ENCODE data around the gene PTGES3.
A peak's percentile ranks its signal among the peaks of the same experiment; 100 is the strongest.
"Not testable (repeated sequence)": the region's sequence is repeated elsewhere in the genome, so short reads cannot be mapped to it uniquely, and the experiment has no call there.

Gene PTGES3, protein sequence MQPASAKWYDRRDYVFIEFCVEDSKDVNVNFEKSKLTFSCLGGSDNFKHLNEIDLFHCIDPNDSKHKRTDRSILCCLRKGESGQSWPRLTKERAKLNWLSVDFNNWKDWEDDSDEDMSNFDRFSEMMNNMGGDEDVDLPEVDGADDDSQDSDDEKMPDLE

DNA sequence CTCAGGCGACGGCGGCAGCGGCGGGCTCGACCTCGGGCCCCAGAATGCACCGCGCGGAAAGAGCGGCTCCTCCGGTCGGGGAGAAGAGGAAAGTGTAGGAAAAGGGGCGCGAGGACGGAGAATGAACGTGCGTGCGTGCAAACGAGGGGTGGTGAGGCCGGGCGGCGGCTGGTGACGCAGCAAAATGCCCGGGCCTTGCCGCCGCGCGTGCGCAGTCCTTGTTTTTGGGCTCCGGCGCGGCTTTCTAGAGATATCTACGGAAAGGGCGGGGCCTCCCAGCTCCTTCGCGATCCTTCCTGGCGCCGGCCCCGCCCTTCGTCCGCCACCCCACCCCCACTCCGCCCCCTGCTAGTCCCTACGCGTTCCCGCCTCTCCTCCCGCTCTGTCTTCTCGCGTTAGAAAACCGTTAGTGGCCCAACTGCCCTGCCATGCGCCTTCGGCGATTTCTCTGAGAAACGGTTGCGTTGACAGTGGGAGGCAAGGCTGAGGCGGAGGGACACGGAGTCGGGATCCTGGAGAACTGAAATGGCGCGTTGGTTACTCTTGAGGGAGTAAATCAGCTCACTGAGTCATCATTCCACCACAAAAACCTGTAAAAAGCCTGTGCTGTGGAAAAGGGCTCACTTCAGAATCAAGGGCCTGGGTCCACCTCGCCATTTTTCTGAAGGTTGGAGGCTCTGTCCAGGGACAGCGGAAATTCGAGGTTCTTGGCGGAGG, at the start of gene PTGES3:
PTGES3 (minus strand) TSS at position 156 of the 717 bp plus-strand sequence. CDS start 285 bp downstream, outside the sequence.
- DNase-seq, result peak; percentile 98 to 99

DNA sequence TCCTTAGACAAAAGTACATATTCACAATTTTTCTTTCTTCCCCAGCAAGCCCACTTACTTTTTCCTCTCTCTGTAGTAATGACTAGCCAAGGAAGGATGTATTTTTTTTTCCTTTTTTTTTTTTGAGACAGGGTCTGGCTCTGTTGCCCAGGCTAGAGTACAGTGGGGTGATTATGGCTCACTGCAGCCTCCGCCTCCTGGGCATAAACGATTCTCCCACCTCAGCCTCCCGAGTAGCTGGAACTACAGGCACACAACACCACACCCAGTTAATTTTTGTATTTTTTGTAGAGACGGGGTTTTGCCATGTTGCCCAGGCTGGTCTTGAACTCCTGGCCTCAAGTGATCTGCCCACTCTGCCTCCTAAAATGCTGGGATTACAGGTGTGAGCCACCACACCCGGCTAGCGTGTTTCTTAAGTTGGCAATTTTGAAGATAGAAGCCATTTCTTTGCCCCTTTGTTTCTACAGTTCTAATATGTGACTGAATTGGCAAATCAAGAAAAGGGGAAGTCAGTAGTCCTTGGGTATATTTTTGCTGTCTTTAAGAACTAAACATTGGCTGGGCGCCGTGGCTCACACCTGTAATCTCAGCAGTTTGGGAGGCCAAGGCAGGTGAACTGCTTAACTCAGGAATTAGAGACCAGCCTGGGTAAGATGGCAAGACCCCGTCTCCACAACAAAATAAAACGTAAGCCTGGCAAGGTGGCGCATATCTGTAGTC, 40.2 kb upstream of the PTGES3 start:
- DNase-seq, result no peak

DNA sequence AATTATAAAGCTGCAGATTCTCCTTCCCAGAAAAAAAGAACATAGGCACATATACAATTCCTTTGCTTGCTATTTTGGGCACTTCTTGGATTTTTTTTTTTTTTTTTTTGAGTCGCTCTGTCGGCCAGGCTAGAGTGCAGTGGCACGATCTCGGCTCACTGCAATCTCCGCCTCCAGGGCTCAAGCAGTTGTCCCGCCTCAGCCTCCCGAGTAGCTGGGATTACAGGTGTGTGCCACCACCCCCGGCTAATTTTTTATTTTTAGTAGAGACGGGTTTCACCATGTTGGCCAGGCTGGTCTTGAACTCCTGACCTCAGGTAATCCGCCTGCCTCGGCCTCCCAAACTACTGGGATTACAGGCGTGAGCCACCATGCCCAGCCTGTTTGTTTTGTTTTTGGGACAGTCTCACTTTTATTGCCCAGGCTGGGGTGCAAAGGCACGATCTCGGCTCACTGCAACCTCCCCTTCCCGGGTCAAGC, 38.2 kb upstream of the PTGES3 start:
- not testable (repeated sequence) for DNase-seq

DNA sequence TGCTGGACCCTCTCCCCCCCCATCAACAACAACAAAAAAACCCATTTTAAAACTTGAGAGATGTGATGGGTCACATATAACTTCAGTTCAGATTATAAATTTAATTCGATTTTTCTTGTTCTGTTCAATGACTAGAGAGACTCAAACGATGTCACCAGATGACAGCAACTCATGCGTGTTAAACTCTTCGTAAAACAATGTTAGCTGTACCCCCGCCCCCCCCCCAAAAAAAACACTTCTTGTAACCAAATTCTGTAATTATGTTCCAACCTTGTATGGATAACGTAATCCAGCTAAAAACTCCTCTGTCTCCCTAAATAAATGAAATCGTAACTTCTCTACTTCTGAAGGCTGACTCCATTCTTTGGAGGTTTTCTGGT, 37.6 kb upstream of the PTGES3 start:
- DNase-seq, result no peak

DNA sequence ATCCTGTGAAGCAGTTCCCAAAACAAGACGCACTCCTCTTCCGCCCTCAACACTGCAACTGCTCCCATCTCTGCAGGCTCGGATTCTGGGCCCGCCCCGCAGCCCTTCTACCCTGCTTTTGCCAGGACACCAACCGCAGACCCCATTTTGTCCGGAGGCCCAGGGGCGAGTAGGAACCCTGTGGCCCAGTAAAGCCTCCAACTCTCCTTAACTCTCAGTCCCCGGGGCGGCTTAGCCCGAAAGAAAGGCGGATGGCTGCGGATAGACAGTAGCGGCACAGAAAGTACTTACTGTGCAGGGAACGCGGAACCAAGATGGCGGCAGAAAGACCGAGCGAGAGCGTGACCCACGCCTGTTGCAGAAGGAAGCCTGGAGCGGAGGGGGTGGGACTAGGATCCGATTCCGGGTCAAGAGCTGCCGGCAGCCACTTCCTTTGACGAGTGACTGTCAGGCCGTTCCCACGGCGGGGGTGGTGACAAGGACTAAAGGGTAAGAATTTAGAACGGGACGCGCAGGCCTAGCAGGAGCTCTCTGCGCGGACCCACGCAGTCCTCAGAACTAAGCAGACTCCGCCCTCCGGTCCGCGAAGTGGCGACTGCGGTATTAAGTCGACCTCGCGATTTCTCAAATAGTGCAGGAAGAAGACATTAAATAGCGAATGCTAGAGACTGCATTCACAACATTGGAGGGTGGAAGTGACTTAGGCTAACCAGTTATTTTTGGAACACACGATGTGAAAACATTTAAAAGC, 37.1 kb upstream of the PTGES3 start, which contains the start of gene NACA:
NACA (minus strand) TSS at position 328 of the 751 bp plus-strand sequence. CDS start 778 bp downstream, outside the sequence.
- DNase-seq, result peak; percentile 95 to 98

DNA sequence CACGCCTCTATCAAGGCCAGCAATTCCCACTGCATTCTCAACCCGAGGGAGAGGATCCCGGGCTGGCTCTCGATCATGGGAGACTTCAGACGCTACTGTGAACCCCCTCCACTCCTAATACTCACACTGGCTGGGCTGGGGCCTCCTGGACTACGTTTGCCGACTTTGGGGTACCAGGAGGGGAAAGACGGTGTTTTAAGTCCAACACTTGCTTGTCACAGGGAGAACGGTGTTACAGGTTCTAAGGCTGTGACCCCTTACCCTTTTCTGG, 36.6 kb upstream of the PTGES3 start:
- no peak for DNase-seq

DNA sequence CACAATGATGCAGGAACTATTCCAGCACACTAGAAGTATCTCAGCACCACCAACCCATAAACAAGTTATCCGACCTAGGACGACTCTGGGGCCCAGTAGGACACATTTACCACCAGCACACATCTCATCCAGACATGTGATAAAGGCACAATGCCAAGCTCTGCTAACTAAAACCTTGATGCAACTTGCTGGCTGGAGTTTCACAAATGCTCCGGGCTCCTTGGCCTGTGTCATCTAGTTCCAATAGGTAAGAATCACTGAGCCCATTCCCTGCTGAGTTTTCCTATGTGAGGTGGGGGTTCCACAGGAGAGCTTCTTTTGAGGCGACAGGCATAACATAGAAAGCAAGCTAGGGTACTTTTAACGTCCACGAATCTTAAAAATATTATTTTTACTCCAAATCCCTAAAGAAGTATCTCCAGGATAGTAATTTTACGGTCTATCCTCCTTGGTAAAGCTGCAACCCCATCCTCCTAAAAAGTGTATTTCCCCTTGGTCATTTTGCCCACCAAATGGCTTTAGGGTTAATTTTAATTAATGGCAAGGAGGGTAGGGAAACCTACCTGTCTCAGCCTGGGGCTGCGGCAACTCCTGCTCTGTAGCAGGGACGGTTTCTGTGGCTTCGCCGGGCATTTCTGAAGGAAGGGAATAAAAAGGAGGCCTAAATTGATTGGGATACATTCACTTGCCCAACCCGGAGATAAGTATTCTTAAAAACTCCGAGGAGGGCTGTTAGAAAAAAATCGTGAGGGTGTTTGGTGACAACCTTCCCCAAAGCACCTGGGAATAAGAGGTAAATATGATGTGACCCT, 36.0 kb upstream of the PTGES3 start:
- DNase-seq, result peak in 1 of 2 experiments; percentile 16

DNA sequence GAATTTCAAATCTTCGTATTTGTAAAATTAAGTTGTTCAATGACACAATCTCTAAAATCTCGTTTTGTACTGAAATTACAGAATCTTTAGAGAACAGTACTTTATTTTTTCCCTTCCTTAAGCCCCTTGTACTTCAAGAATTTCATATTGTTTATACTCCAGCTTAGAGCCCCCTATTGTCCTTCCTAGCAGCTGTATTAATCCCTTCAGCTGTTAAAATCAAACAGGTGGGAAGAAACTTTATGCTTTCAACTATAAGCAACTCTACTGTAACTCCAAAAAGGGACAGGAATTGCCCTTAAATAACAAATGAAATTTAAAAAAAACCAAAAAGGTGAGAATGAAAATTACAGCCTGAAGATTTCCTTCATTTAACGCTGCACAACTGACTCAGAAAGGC, 35.3 kb upstream of the PTGES3 start:
- no peak for DNase-seq

DNA sequence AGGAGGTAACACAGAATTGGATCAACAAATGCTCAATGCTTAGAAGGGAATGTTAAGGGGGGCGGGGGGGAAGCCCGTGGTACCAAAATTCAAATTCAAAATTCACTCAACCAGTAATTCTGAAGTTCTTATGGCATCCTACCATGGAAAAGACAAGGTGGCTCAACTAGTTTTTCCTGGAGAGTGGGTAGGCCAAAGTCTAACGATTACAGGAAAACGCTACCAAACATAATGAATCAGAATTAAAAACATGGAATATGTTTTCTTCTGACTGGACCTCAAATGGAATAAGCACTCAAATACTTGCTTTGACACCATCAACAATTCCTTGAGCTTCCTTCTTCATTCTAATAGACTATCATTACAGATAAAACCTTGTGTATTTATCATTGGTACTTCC, 34.7 kb upstream of the PTGES3 start:
- DNase-seq, result no peak

DNA sequence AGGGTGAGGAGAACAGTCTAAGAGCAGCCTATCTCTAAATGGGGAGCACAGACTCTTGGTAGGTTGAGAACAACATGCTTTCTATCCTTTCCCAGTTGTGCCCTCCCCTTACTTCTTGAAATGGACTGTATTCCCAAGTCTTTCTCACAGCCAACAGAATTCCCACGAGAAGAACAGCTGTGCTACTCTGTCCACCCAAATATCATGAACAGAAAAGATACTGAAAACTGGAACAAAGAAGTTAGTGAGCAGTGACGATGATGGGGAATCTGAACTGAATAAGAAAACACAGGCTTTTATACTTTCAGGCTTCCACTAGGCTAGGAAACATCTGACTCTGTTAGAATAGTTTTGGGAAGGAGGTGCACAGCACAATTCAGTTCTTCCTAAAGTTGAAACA, 33.6 kb upstream of the PTGES3 start:
- DNase-seq, result no peak

DNA sequence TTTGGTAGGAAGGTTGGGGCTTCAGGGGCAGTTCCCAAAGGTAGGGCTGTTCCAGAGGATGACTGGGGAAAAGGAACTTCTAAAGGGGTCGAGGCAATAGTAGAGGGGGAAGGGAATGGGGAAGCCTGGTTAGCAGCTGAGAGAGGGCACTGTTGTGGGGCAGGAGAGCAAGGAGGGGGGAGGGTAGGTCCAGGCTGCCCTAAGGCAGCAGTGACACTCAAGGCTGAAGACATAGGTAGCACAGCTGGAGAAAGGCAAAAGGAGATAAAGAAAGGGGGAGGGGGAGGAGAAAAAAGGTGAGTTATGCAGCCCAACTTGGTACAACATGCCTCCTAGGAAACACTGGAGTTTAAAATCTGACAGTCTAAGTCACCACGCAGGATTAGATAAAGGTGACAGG, 33.1 kb upstream of the PTGES3 start:
- DNase-seq, result no peak

DNA sequence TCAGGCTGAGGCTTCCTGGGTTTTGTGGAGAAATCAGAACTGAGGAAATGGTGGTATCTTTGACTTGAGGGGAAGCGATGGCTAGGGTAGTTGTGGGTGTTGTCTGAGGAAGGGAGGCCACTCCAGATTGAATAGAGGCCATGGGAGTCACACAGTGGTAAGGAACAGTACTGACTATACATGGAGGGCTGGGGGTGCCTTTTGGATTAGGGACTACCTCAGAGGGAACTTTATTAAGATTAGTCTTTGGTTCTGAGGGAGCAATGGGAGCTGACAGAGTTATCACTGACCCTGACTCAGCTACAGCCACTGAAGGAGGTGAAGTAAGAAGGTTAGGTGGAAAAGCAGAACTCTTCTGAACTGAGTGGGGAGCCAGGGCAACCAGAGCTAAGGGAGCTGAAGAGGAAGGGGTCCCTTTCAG, 32.7 kb upstream of the PTGES3 start:
- no peak for DNase-seq

DNA sequence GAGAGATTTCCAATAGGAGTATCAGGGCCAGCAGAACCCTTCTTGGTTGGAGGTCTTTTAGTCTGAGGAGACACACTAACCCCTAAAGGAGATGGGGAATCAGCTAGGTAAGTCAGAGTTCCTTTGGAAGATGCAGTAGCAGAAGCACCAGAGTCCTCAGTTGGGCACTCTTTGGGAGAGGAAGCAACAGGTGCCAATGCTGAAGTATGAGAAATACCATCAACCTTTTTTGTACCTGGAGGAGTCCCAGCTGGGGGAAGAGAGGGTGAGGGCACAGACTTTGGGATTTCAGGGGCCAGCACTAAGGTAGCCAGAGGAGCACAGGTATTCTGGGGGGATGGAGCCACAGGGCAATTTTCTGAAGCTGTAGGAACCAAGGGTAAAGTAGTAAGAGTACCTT, 31.0 kb upstream of the PTGES3 start:
- no peak for DNase-seq

DNA sequence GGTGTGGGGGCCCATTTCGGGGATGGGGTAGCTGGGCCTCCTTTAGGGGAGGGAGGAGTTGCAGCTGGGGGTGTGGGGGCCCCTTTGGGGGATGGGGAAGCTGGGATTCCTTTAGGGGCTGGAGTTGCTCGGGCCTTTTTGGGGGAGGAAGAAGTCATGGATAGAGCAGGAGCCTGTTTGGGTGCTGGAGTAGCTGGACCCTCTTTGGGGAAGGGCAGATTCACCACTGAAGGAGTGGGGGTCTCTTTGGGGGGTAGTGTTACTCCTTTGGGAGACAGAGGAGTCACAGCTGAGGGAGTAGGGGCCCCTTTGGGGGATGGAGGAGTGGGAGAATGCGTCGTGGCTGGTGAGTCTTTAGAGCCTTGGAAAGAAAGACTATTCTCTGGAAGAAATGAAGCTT, 30.6 kb upstream of the PTGES3 start:
- no peak for DNase-seq

DNA sequence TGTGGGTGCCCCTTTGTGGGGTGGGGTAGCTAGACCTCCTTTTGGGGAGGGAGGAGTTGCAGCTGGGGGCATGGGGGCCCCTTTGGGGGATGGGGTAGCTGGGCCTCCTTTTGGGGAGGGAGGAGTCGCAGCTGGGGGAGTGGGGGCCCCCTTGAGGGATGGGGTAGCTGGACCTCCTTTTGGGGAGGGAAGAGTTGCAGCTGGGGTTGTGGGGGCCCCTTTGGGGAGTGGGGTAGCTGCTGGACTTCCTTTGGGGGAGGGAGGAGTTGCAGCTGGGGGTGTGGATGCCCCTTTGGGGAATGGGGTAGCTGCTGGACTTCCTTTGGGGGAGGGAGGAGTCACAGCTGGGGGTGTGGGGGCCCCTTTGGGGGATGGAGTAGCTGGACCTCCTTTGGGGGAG, 30.1 kb upstream of the PTGES3 start:
- no peak for DNase-seq

DNA sequence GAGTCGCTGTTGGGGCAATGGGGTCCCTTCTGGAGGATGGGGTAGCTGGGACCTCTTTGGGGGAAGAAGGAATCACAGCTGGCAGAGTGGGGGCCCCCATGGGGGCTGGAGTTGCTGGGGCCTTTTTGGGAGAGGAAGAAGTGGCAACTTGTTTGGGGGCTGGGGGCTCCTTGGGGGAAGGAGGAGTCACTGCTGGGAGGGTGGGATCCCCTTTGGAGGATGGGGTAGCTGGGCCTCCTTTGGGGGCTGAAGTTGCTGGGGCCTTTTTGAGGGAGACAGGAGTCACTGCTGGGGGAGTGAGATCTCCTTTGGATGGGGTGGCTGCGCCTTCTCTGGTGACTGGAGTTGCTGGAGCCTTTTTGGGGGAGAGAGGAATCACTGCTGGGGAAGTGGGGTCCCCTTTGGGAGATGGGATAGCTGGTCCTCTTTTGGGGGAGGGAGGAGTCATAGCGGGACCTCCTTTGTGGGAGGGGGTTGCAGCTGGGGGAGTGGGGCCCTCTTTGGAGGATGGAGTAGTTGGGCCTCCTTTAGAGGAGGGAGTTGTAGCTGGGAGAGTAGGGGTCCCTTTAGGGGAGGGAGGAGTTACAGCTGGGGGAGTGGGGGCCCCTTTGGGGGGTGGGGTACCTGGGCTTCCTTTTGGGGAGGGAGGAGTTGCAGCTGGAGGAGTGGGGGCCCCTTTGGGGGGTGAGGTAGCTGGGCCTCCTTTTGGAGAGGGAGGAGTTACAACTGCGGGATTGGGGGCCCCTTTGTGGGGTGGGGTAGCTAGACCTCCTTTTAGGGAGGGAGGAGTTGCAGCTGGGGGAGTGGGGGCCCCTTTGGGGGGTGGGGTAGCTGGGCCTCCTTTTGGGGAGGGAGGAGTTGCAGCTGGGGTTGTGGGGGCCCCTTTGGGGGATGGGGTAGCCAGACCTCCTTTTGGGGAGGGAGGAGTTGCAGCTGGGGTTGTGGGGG, 29.1 kb upstream of the PTGES3 start:
- no peak for DNase-seq

DNA sequence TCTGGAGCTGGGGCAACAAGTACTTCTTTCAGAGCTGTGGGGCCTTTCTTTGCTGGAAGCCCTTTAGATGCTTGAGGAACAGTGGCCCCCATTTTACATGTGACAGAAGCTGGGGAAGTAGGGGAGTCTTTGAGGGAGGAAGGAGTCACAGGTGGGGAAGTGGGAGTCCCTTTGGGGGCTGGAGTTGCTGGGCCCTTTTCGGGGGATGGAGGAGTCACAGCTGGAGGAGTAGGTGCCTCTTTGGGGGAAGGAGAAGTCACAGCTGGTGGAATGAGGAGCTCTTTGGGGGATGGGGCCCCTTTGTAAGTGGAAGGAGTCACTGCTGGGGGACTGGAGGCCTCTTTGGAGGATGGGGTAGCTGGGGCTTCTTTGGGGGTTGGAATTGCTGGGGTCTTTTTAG, 28.4 kb upstream of the PTGES3 start:
- DNase-seq, result no peak

DNA sequence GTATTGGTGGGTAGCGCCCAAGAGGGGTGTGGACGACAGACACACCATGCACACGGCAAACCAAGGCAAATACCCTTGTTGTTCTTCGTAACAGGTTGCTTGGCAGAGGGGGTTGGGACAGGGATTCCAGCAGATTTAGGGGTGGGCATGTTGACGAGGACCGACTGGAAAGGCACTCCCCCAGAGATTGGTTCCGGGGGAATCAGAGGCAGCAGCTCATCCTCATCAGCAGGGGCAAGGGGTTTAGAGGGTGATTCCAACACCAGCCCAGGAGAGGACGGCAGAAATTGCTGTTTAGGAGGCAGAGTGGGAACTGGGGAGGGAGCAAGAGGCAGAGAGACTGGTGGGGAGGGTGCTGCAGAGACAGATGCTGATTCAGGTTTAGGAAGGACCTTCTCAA, 27.7 kb upstream of the PTGES3 start:
- DNase-seq, result no peak

DNA sequence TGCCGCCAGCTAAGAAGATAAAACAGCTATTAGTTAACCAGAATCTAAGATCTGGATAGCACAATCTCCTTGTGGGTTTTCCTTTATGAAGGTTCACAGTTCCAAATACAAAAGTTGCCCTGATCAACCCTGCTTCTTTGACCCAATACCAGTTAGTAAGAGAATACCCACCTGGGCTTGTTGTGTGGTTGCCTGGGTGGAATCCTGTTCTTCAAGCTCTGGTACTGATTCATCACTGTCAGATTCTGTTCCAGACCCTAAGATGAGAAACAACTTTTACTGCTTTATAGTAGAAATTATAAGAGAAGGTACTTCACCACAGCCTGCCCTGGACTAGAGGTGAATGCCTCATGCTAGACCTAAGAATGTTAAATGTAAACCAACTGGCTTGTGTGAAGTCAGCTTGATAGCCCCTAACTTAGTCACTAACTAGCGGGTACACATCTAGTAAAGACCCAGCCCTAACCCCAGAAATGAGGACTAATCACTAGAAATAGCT, 26.4 kb upstream of the PTGES3 start:
- no peak for DNase-seq

DNA sequence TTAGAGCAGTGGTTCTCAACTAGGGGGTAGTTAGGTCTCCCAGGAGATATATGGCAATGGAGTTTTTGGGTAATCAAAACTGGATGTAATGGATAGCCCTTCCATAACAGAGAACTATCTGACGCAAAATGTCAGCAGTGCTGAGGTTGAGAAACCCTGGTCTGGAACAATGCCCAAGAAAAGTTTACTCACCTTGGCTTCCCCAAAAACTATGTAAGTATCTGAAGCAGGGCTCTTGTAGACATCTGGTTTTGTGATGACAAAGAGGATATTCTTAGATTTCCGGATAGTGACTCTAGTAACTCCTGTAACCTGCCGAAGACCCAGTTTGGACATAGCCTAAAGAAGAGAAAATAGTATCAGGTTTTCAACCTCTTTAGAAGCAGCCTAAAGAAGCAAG, 25.3 kb upstream of the PTGES3 start:
- no peak for DNase-seq

DNA sequence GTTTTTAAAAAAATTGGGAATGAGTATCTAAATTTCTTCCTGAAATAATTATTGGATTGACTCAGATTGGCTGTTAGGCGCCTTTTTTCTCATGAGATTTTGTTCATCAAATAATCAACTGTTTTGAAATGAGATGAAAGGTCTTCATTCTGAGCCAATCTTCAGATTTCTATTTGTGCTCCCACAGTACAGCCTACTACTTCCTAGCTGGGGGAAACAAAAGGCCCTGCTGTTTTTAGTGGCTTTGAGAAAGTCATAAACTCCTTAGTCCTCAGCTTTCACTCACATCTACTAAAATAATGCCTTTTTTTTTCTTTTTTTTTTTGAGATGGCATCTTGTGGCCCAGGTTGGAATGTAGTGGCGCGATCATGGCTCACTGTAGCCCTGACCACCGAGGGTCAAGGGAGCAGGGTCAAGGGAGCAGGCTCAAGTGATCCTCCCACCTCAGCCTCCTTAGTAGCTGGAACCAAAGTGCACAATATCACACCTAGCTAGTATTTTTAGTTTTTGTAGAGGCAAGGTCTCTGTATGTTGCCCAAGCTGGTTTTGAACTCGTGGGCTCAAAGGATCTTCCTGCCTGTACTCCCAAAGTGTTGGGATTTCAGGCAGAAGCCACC, 21.8 kb upstream of the PTGES3 start:
- no peak for DNase-seq
